ENCODE measurements around the gene CYP46A1. TPM values are rescaled to one million over a fixed set of nuclear protein-coding genes. Genes with fewer than 3 reads are reported as not detected.

The CYP46A1 gene
- total and polyA plus RNA-seq, 2 donors (not counting 1 experiment from before 2014, with no cell fraction given), result 0.27 to 0.28 TPM

- TF ChIP-seq EZH2 (IDR thresholded peaks at IDR 0.05; ENCODE audit: borderline replicate concordance, insufficient read depth, low read depth, low read length, poor library complexity, severe bottlenecking) (no peak), CTCF (IDR thresholded peaks at IDR 0.05) (no peak)
- no peak overlapping the region for H3K4me3 ChIP-seq (ENCODE audit: control extremely low read depth in 1 of 5, extremely low read depth in 1 of 5, insufficient read depth in 1 of 5, low read depth in 2 of 5, low read length in 4 of 5)
- no peak overlapping the region for H3K4me2 ChIP-seq (replicated peaks; ENCODE audit: low read depth, low read length, poor library complexity, severe bottlenecking)
- POLR2A ChIA-PET, result no interaction called here
- H3K4me1 Mint-ChIP-seq, result no peaks in the 10 kb centered on the region
- CTCF ChIA-PET, result no interaction called here
- no peak overlapping the region for H3K4me3 Mint-ChIP-seq
- no peaks in the 10 kb centered on the region for H3K36me3 ChIP-seq (replicated peaks in 1 of 2; ENCODE audit: control extremely low read depth in 1 of 2, control insufficient read depth in 1 of 2, extremely low read depth in 1 of 2, insufficient read depth in 2 of 2, low read length in 1 of 2)
- 100% methylated on average over 1 of the region's 5 CpGs for WGBS (ENCODE audit: insufficient coverage)
- no peaks in the 10 kb centered on the region for H3K4me1 ChIP-seq (ENCODE audit: control insufficient read depth in 2 of 2, insufficient read depth in 2 of 2, low read length in 2 of 2)
- peaks cover 22% of the 10 kb centered on the region for H3K27me3 Mint-ChIP-seq
- no peaks in the 10 kb centered on the region for H3K79me2 ChIP-seq (ENCODE audit: control insufficient read depth, insufficient read depth, low read length)
- no peak for ATAC-seq (ENCODE audit: low read depth)
- H3K9me3 ChIP-seq (ENCODE audit: control extremely low read depth in 1 of 3, control insufficient read depth in 2 of 3, insufficient read depth in 1 of 3, low read length in 2 of 3), result no peaks in the 10 kb centered on the region
- intact Hi-C loops (cut with micrococcal nuclease), result no loop called here
- H3K27ac Mint-ChIP-seq, result no peak overlapping the region
- no peak overlapping the region for H2AFZ ChIP-seq (ENCODE audit: insufficient read depth, low read depth, low read length, poor library complexity, severe bottlenecking)
- no peak for DNase-seq
- H4K20me1 ChIP-seq (ENCODE audit: control insufficient read depth, insufficient read depth, low read length, poor library complexity, severe bottlenecking), result no peaks in the 10 kb centered on the region
- no peak overlapping the region for H3K9ac ChIP-seq (ENCODE audit: low read length)
- no peak overlapping the region for H3K27ac ChIP-seq (ENCODE audit: low read length in 2 of 2)
- peaks cover 0 to 23% (median 2%) of the 10 kb centered on the region in 4 experiments for H3K27me3 ChIP-seq (replicated peaks in 1 of 4; ENCODE audit: control extremely low read depth in 1 of 4, control insufficient read depth in 3 of 4, insufficient read depth in 4 of 4, low read length in 3 of 4)
- H3K9me3 Mint-ChIP-seq (ENCODE audit: insufficient read depth), result no peaks in the 10 kb centered on the region
Observed at GRCh38 chr14:99724196-99724891, 40.2 kb downstream of the CYP46A1 start.

DNA sequence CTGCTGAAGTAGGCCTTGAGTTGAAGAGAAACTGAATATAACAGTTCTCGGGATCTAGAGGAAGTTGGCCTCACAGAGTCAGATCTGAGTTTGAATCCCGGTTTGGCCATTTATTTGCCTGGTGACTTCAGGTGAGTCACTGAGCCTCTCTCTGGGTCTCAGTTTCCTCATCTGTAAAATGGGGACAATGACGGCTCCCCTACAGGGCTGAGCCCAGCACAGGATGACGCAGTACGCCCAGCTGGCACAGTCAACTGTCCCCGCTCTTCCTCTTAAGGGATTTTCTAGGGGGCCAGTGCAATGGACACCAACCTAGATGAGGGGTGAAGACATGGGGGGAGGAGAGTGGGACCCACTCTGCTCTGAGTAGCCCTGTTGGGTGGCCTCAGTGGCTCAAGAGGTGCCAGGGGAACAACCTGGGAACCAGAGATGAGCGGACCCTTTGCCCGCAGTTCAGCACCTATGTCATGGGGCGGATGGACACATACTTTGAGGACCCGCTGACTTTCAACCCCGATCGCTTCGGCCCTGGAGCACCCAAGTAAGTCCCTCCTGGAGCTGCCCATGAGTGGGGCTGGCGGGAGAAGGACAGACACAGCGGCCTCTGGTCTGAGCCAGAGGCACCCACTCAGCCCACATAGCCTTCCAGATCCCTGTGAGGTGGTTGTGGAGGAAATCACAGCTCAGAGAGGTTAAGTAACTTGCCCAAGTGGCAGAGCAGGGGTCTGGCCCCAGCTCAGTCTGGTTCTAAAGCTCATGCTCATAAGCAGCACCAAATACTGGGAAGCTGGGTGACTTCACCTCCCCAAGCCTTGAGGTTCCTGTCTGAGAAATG, 41.1 kb downstream of the CYP46A1 start:
- H3K9me3 Mint-ChIP-seq (ENCODE audit: insufficient read depth), result no peaks in the 10 kb centered on the region
- H3K27ac Mint-ChIP-seq, result no peak overlapping the region
- intact Hi-C loops (cut with micrococcal nuclease), result no loop called here
- H2AFZ ChIP-seq (ENCODE audit: insufficient read depth, low read depth, low read length, poor library complexity, severe bottlenecking), result no peak overlapping the region
- TF ChIP-seq CTCF (IDR thresholded peaks at IDR 0.05) (no peak), EZH2 (IDR thresholded peaks at IDR 0.05; ENCODE audit: borderline replicate concordance, insufficient read depth, low read depth, low read length, poor library complexity, severe bottlenecking) (no peak)
- no peak for ATAC-seq (ENCODE audit: low read depth)
- H3K9me3 ChIP-seq (ENCODE audit: control extremely low read depth in 1 of 3, control insufficient read depth in 2 of 3, insufficient read depth in 1 of 3, low read length in 2 of 3), result no peaks in the 10 kb centered on the region
- H3K4me2 ChIP-seq (replicated peaks; ENCODE audit: low read depth, low read length, poor library complexity, severe bottlenecking), result no peak overlapping the region
- H3K27me3 ChIP-seq (replicated peaks in 1 of 4; ENCODE audit: control extremely low read depth in 1 of 4, control insufficient read depth in 3 of 4, insufficient read depth in 4 of 4, low read length in 3 of 4), result peaks cover 0 to 26% (median 2%) of the 10 kb centered on the region in 4 experiments
- H3K4me1 Mint-ChIP-seq, result no peaks in the 10 kb centered on the region
- no peaks in the 10 kb centered on the region for H3K79me2 ChIP-seq (ENCODE audit: control insufficient read depth, insufficient read depth, low read length)
- H4K20me1 ChIP-seq (ENCODE audit: control insufficient read depth, insufficient read depth, low read length, poor library complexity, severe bottlenecking), result no peaks in the 10 kb centered on the region
- ChIA-PET CTCF (no interaction called here), POLR2A (no interaction called here)
- peaks cover 26% of the 10 kb centered on the region for H3K27me3 Mint-ChIP-seq
- H3K36me3 ChIP-seq (replicated peaks in 1 of 2; ENCODE audit: control extremely low read depth in 1 of 2, control insufficient read depth in 1 of 2, extremely low read depth in 1 of 2, insufficient read depth in 2 of 2, low read length in 1 of 2), result no peaks in the 10 kb centered on the region
- H3K9ac ChIP-seq (ENCODE audit: low read length), result no peak overlapping the region
- H3K4me1 ChIP-seq (ENCODE audit: control insufficient read depth in 2 of 2, insufficient read depth in 2 of 2, low read length in 2 of 2), result peaks cover 0 to 3% of the 10 kb centered on the region in 2 donors
- WGBS (ENCODE audit: insufficient coverage), result 95% methylated on average over 13 of the region's 15 CpGs
- DNase-seq, result no peak
- no peak overlapping the region for H3K4me3 ChIP-seq (ENCODE audit: control extremely low read depth in 1 of 5, extremely low read depth in 1 of 5, insufficient read depth in 1 of 5, low read depth in 2 of 5, low read length in 4 of 5)
- H3K27ac ChIP-seq (ENCODE audit: low read length in 2 of 2), result no peak overlapping the region
- no peak overlapping the region for H3K4me3 Mint-ChIP-seq

Data from B cell (primary cell).